Osteocyte (in vitro differentiated cells): ENCODE measurements around the gene LCOR. TPM values are rescaled to one million over a fixed set of nuclear protein-coding genes. Genes with fewer than 3 reads are reported as not detected.

Source experiments
- DNase-seq: peaks from one replicate; pipeline ENCODE4 v3.0.0; 2021; ENCODE audit warnings: mixed read lengths; ENCODE audit not compliant: unreplicated experiment; ENCODE audit errors: extremely low spot score
- H3K27ac Mint-ChIP-seq: one replicate; pipeline ENCODE4 v1.8.0; 2021; ENCODE audit warnings: mild to moderate bottlenecking, mixed read lengths; ENCODE audit not compliant: unreplicated experiment
- H3K27me3 Mint-ChIP-seq: one replicate; pipeline ENCODE4 v1.8.0; 2021; ENCODE audit warnings: mixed read lengths; ENCODE audit not compliant: unreplicated experiment
- H3K36me3 Mint-ChIP-seq: one replicate; pipeline ENCODE4 v1.8.0; 2021; ENCODE audit warnings: mixed read lengths; ENCODE audit not compliant: unreplicated experiment
- H3K4me1 Mint-ChIP-seq: one replicate; pipeline ENCODE4 v1.8.0; 2021; ENCODE audit warnings: mixed read lengths; ENCODE audit not compliant: unreplicated experiment
- H3K4me3 Mint-ChIP-seq: one replicate; pipeline ENCODE4 v1.8.0; 2021; ENCODE audit warnings: mild to moderate bottlenecking, moderate library complexity, mixed read lengths; ENCODE audit not compliant: unreplicated experiment
- H3K9me3 Mint-ChIP-seq: one replicate; pipeline ENCODE4 v1.8.0; 2021; ENCODE audit warnings: mixed read lengths; ENCODE audit not compliant: unreplicated experiment
- total RNA-seq: library from RNA; stranded (reverse); gene quantifications from 2 replicates; pipeline ENCODE4 v1.2.1, GENCODE V29; 2021
- TF ChIP-seq, protein P1 (sequence below): fragments of 200-600 bp; sonication (generic); IDR thresholded peaks from 2 replicates; pipeline ENCODE4 v1.5.0; 2021; ENCODE audit warnings: antibody characterized with exemption, mild to moderate bottlenecking, moderate library complexity

The LCOR gene
- total RNA-seq, 1 donor from 2014 or later, result 22.6 TPM

DNA sequence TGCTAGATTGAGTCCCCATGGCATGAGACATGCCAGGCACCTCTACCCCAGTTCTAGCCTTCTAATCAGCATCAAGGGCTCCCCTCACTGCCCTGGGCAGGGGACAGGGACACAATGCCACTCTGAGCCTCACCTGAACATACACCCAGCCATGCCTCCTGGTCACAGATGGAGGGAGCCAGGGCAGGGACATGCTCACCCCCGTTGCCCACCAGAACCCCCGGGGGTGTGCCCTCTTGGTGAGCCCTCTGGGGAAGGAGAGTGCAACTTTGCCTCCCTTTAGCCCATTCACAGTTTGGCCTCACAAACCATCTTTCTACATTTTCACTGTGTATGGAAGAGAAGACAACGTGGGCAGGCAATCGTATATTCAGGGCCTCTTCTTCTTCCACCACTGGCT lies 167.2 kb downstream of the LCOR start:
- no peak for DNase-seq
- Mint-ChIP-seq H3K36me3 (no peaks in the 10 kb centered on the region), H3K9me3 (no peaks in the 10 kb centered on the region), H3K27me3 (no peaks in the 10 kb centered on the region), H3K4me1 (peaks cover 2% of the 10 kb centered on the region), H3K4me3 (no peak overlapping the region), H3K27ac (no peak overlapping the region)
- TF ChIP-seq, protein P1, sequence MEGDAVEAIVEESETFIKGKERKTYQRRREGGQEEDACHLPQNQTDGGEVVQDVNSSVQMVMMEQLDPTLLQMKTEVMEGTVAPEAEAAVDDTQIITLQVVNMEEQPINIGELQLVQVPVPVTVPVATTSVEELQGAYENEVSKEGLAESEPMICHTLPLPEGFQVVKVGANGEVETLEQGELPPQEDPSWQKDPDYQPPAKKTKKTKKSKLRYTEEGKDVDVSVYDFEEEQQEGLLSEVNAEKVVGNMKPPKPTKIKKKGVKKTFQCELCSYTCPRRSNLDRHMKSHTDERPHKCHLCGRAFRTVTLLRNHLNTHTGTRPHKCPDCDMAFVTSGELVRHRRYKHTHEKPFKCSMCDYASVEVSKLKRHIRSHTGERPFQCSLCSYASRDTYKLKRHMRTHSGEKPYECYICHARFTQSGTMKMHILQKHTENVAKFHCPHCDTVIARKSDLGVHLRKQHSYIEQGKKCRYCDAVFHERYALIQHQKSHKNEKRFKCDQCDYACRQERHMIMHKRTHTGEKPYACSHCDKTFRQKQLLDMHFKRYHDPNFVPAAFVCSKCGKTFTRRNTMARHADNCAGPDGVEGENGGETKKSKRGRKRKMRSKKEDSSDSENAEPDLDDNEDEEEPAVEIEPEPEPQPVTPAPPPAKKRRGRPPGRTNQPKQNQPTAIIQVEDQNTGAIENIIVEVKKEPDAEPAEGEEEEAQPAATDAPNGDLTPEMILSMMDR, result no peak

GRCh38 chr10:96999987-97000386 lies 167.9 kb downstream of the LCOR start:
- TF ChIP-seq, protein P1, result no peak

DNA sequence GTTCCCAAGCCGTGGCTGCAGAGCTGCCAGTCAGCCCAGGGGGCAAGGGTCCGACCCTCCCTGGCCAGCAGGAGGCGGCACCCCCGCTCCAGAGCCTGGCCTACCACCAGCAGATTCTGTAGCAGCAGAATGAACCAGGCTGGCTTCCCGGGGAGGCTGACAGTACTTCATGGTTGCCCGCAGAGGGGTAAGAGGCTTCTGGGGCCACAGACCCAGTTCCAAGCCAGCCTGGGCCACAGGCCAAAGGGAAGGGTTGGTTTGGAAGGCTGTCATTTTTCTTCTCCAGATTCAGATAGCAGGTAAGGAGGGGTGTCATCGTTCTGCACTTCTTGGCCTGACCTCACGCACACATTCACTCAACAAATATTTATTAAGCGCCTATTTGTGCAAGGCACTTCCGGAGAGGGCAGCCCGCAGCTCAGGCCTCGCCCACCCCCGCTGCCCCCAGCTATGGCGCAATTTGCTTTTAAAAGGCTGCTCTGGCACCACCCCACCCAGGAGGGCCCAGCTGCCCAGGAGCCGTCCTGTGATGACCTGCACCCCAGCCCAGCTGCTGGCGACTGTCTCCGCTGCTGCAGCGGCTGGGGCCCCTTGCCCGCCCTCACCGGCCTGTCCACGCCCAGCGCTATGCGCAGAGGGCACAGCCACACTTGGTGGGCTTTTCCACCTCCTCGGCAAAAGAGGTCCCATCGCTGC lies 168.5 kb downstream of the LCOR start:
- TF ChIP-seq, protein P1, result no peak
- Mint-ChIP-seq H3K36me3 (no peaks in the 10 kb centered on the region), H3K27ac (no peak overlapping the region), H3K27me3 (peaks cover 2% of the 10 kb centered on the region), H3K4me1 (peaks cover 2% of the 10 kb centered on the region), H3K9me3 (no peaks in the 10 kb centered on the region), H3K4me3 (no peak overlapping the region)
- DNase-seq, result no peak

More at GRCh38 chr10:96999987-97000386, 167.9 kb downstream of the LCOR start:
- Mint-ChIP-seq H3K27me3 (no peaks in the 10 kb centered on the region), H3K27ac (no peak overlapping the region), H3K9me3 (no peaks in the 10 kb centered on the region), H3K36me3 (no peaks in the 10 kb centered on the region), H3K4me1 (peaks cover 2% of the 10 kb centered on the region), H3K4me3 (no peak overlapping the region)
- no peak for DNase-seq

- Mint-ChIP-seq H3K9me3 (no peaks in the 10 kb centered on the region), H3K4me3 (no peak overlapping the region), H3K36me3 (no peaks in the 10 kb centered on the region), H3K4me1 (peaks cover 2% of the 10 kb centered on the region), H3K27ac (no peak overlapping the region), H3K27me3 (peaks cover 3% of the 10 kb centered on the region)
- DNase-seq, result no peak
- TF ChIP-seq, protein P1, result no peak
These were observed 169.3 kb downstream of the LCOR start for GRCh38 chr10:97001183-97001991.

DNA sequence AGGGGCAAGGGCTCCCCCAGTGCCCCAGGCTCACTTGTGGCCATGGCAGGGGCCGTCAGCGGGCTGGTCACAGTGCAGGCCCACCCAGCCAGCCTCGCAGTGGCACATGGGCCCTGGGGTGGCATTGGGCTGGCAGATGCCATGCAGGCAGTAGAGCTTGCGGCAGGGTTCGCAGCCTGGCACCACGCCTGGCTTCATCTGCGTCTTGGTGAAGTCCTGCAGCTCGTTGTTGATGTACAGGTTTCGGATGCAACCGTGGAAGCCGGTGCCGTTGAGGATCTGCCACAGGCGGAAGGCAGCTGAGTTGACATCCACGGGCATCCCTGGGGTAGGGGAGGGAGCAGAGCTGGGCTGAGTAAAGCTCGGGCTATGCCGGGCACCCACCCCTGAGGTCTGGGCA lies 170.6 kb downstream of the LCOR start:
- peaks cover 5% of the 10 kb centered on the region for H3K36me3 Mint-ChIP-seq
- H3K9me3 Mint-ChIP-seq, result peaks cover 13% of the 10 kb centered on the region
- peaks cover 3% of the 10 kb centered on the region for H3K27me3 Mint-ChIP-seq
- H3K4me3 Mint-ChIP-seq, result no peak overlapping the region
- no peak for DNase-seq
- H3K4me1 Mint-ChIP-seq, result no peaks in the 10 kb centered on the region
- no peak overlapping the region for H3K27ac Mint-ChIP-seq
- TF ChIP-seq, protein P1, result no peak
